ENCODE results near the gene LMO7.

DNA sequence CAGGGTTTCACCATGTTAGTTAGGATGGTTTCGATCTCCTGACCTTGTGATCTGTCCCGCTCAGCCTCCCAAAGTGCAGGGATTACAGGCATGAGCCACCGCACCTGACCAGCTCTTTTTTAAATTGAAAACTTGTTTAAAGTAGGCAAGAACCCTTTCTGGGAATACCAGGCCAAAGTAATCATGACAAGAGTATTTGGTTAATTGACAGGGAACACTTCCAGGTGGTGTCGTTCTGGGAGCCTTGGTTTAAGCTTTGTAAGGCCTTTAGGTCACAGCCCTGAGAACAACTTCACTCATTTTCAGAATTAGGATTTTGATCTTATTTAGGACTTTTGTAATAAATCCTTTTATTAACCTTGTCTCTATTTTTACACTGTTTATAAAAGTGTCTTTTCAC, 115.2 kb downstream of the LMO7 start:
- TF ChIP-seq ZNF274 (IDR thresholded peaks at IDR 0.05; ENCODE audit: low read depth, low read length) (no peak), YY1 (IDR thresholded peaks at IDR 0.05; ENCODE audit: insufficient read depth, insufficient read length) (no peak), SUZ12 (IDR thresholded peaks at IDR 0.05; ENCODE audit: extremely low read depth, insufficient read depth, insufficient read length) (no peak)

Data from NT2/D1 (cell line).